GM21619 (cell line): ENCODE measurements around the gene SMG6.

Experiments
- ATAC-seq: cut with Tn5 transposase; IDR thresholded peaks from one replicate; pipeline ENCODE4 v1.9.1; 2021; ENCODE audit not compliant: unreplicated experiment

Gene SMG6

GRCh38 chr17:2034157-2034556, 269.4 kb downstream of the SMG6 start:
- no peak for ATAC-seq

- ATAC-seq = no peak
These were observed 270.4 kb downstream of the SMG6 start for GRCh38 chr17:2033153-2033552.

- ATAC-seq = no peak
These were observed 272.8 kb downstream of the SMG6 start for GRCh38 chr17:2030779-2031163.

GRCh38 chr17:2029911-2030778, 273.4 kb downstream of the SMG6 start, which contains the start of gene DPH1:
Gene DPH1, plus strand, starts transcription at chr17:2030153. Its CDS starts 17 bp downstream, at chr17:2030170.
- peak; percentile 60 for ATAC-seq

GRCh38 chr17:2028737-2029136, 274.8 kb downstream of the SMG6 start:
- no peak for ATAC-seq

- no peak for ATAC-seq
These were observed 275.4 kb downstream of the SMG6 start for GRCh38 chr17:2028234-2028614.

GRCh38 chr17:2027528-2028233, 275.9 kb downstream of the SMG6 start:
- no peak for ATAC-seq

GRCh38 chr17:2025622-2026309, 277.8 kb downstream of the SMG6 start:
- no peak for ATAC-seq

GRCh38 chr17:2025220-2025621, 278.4 kb downstream of the SMG6 start, which contains the start of gene RTN4RL1:
Gene RTN4RL1, minus strand, starts transcription at chr17:2025334. Its CDS starts 469 bp downstream, at chr17:2024865.
- ATAC-seq = no peak

GRCh38 chr17:2024572-2025219, 278.9 kb downstream of the SMG6 start:
- ATAC-seq = no peak

- ATAC-seq = no peak
These were observed 279.7 kb downstream of the SMG6 start for GRCh38 chr17:2023692-2024571.

GRCh38 chr17:2023256-2023655, 280.3 kb downstream of the SMG6 start:
- no peak for ATAC-seq

- ATAC-seq = no peak
These were observed 280.8 kb downstream of the SMG6 start for GRCh38 chr17:2022647-2023240.

GRCh38 chr17:2020721-2021120, 282.9 kb downstream of the SMG6 start:
- no peak for ATAC-seq

GRCh38 chr17:2019723-2020122, 283.9 kb downstream of the SMG6 start:
- no peak for ATAC-seq

- ATAC-seq = no peak
These were observed 284.7 kb downstream of the SMG6 start for GRCh38 chr17:2018716-2019510.

- no peak for ATAC-seq
These were observed 286.2 kb downstream of the SMG6 start for GRCh38 chr17:2017274-2017941.

GRCh38 chr17:2016494-2016893, 287.1 kb downstream of the SMG6 start:
- ATAC-seq = no peak
